H1 (cell line): ENCODE measurements around the gene CENPI. TPM values are rescaled to one million over a fixed set of nuclear protein-coding genes. Genes with fewer than 3 reads are reported as not detected.

Source experiments
- HDAC6 ChIP-seq: IDR thresholded peaks from one replicate; pipeline ENCODE4 v1.7.1; 2012; ENCODE audit warnings: low read depth, mild to moderate bottlenecking, inconsistent platforms, low read length, moderate library complexity
- PHF8 ChIP-seq: fragments of 200-600 bp; sonication (generic); conservative IDR thresholded peaks from 2 replicates; pipeline ENCODE4 v1.7.1; 2012; ENCODE audit warnings: low read depth, mild to moderate bottlenecking, inconsistent platforms, low read length, moderate library complexity
- RXRA ChIP-seq: IDR thresholded peaks from 2 replicates; pipeline ENCODE4 v1.6.1; 2011; ENCODE audit warnings: low read depth, mild to moderate bottlenecking, low read length, moderate library complexity; ENCODE audit not compliant: insufficient read depth
- SIRT6 ChIP-seq: IDR thresholded peaks from one replicate; pipeline ENCODE4 v1.7.1; 2012; ENCODE audit warnings: low read length, inconsistent platforms
- SP2 ChIP-seq: IDR thresholded peaks from 2 replicates; pipeline ENCODE4 v1.6.1; 2012; ENCODE audit warnings: mild to moderate bottlenecking, low read length, inconsistent platforms
- SUZ12 ChIP-seq: fragments of 200-600 bp; sonication (generic); IDR thresholded peaks from 2 replicates; pipeline ENCODE4 v1.6.1; 2012; ENCODE audit warnings: mild to moderate bottlenecking, inconsistent platforms, low read length, moderate library complexity, mixed read lengths
- TAF7 ChIP-seq: optimal IDR thresholded peaks from 2 replicates; pipeline ENCODE3; 2011; ENCODE audit warnings: low read depth, mild to moderate bottlenecking, inconsistent platforms, low read length, moderate library complexity, borderline replicate concordance
- polyA plus RNA-seq, 7 experiments: library from polyadenylated mRNA; depleted of rRNA in 3 of 7; stranded (reverse) in 5 of 7; unstranded in 2 of 7; fragments of >200 nt in 5 of 7; fragments of 200-250 nt in 2 of 7; gene quantifications; 1 replicate in 5 of 7; 2 replicates in 1 of 7; 4 replicates in 1 of 7; pipeline versions ENCODE4 v1.2.1 to v1.2.3, GENCODE V29; 2011 to 2013; ENCODE audit warnings: missing spikeins in 2 of 7, mixed read lengths in 2 of 7
- total RNA-seq: library from RNA; stranded (reverse); fragmentation: NEBNext Ultra II Directional; extraction: Animal tissue kit (Norgen Biotek cat#: 25700); gene quantifications from 2 replicates; pipeline ENCODE4 v1.2.1, GENCODE V29; 2021
- TF ChIP-seq, protein P1 (sequence below): IDR thresholded peaks from 2 replicates; pipeline ENCODE4 v1.6.1; 2012; ENCODE audit warnings: inconsistent platforms

The CENPI gene
- total and polyA plus RNA-seq, 2 of the 8 experiments (the other 6 are each of a cell fraction or from before 2014, with no cell fraction given), result 7.2 to 22.5 TPM

DNA sequence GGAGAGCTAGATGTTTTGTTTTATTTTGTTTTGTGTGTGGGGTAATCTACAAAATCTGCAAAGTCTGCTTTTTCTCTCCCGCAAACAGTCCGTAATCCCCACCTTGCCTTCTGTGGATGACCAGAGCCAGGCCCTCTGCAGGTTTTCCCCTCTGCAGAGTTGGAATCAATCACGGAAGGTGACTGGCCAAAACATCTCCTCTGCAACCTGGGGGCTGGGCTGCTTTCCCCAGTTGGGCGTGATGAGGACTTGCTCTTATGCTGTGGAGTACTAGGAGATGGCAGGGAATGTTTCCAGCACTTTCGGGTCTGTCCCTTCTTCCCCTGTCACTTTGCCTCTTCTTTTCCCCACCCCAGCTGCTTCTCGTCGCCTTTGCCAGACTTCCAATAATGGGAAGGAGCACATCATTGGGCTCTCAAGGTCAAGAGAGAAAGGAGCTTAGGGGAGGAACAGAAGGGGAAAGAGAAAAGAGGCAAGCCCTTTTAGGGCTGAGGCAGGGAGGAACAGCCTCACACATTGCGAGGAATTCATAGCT is 18.2 kb upstream of the CENPI start (continued):
- TF ChIP-seq SIRT6 (no peak), HDAC6 (no peak), RXRA (no peak), PHF8 (no peak), SP2 (no peak), SUZ12 (no peak), TAF7 (no peak)
- TF ChIP-seq, protein P1, sequence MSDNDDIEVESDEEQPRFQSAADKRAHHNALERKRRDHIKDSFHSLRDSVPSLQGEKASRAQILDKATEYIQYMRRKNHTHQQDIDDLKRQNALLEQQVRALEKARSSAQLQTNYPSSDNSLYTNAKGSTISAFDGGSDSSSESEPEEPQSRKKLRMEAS, result no peak
